ENCODE data around the gene NMNAT3.

Gene NMNAT3

GRCh38 chr3:139537795-139538621 is 139.8 kb downstream of the NMNAT3 start:
- no peak for DNase-seq

GRCh38 chr3:139537361-139537760 is 140.4 kb downstream of the NMNAT3 start:
- DNase-seq: no peak

GRCh38 chr3:139534992-139535879 is 142.5 kb downstream of the NMNAT3 start:
- no peak for DNase-seq

- no peak for DNase-seq
Observed at GRCh38 chr3:139534455-139534812, 143.3 kb downstream of the NMNAT3 start.

- no peak for DNase-seq
Observed at GRCh38 chr3:139533781-139534454, 143.9 kb downstream of the NMNAT3 start.

- no peak for DNase-seq
Observed at GRCh38 chr3:139532976-139533375, 144.8 kb downstream of the NMNAT3 start.

- DNase-seq: no peak
Observed at GRCh38 chr3:139530717-139531116, 147.1 kb downstream of the NMNAT3 start.

- no peak for DNase-seq
Observed at GRCh38 chr3:139529662-139530061, 148.1 kb downstream of the NMNAT3 start.

GRCh38 chr3:139528924-139529323 is 148.8 kb downstream of the NMNAT3 start:
- no peak for DNase-seq

- DNase-seq: no peak
Observed at GRCh38 chr3:139528281-139528680, 149.5 kb downstream of the NMNAT3 start.

GRCh38 chr3:139527265-139527664 is 150.5 kb downstream of the NMNAT3 start:
- DNase-seq: no peak

GRCh38 chr3:139526146-139526545 is 151.6 kb downstream of the NMNAT3 start:
- DNase-seq: no peak

GRCh38 chr3:139524841-139525636 is 152.7 kb downstream of the NMNAT3 start:
- DNase-seq: no peak

GRCh38 chr3:139523718-139524117 is 154.1 kb downstream of the NMNAT3 start:
- no peak for DNase-seq

- no peak for DNase-seq
Observed at GRCh38 chr3:139523166-139523565, 154.6 kb downstream of the NMNAT3 start.

- no peak for DNase-seq
Observed at GRCh38 chr3:139522421-139522820, 155.4 kb downstream of the NMNAT3 start.

- DNase-seq: no peak
Observed at GRCh38 chr3:139521816-139522215, 156.0 kb downstream of the NMNAT3 start.

GRCh38 chr3:139521144-139521543 is 156.6 kb downstream of the NMNAT3 start:
- DNase-seq: no peak

- no peak for DNase-seq
Observed at GRCh38 chr3:139519998-139520737, 157.6 kb downstream of the NMNAT3 start.

GRCh38 chr3:139518926-139519842 is 158.6 kb downstream of the NMNAT3 start:
- no peak for DNase-seq

- no peak for DNase-seq
Observed at GRCh38 chr3:139518306-139518705, 159.5 kb downstream of the NMNAT3 start.
